ENCODE data around the gene TOMM7.

DNA sequence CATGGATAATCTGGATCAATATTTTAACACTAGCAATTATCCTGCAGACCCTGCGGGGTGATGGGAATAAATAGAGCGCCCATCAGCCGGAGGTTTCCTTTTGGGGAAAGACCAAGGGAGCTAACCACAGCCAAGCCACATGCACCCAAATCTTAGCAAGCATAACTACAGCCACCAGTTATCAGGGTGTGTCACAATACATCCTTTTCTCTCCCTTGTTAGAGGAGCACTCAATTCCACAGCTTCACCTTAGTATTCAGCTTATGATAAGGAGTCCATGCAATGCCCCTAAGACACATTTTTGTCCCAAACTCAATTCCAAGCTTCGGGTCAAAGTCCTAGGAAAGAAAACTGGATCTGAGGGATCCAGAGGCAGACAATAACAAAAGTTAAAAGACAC, 15.9 kb downstream of the TOMM7 start:
- no peak for TF ChIP-seq POLR2AphosphoS5 (IDR thresholded peaks at IDR 0.05; ENCODE audit: low read depth, low read length)
- TF ChIP-seq, protein P1, sequence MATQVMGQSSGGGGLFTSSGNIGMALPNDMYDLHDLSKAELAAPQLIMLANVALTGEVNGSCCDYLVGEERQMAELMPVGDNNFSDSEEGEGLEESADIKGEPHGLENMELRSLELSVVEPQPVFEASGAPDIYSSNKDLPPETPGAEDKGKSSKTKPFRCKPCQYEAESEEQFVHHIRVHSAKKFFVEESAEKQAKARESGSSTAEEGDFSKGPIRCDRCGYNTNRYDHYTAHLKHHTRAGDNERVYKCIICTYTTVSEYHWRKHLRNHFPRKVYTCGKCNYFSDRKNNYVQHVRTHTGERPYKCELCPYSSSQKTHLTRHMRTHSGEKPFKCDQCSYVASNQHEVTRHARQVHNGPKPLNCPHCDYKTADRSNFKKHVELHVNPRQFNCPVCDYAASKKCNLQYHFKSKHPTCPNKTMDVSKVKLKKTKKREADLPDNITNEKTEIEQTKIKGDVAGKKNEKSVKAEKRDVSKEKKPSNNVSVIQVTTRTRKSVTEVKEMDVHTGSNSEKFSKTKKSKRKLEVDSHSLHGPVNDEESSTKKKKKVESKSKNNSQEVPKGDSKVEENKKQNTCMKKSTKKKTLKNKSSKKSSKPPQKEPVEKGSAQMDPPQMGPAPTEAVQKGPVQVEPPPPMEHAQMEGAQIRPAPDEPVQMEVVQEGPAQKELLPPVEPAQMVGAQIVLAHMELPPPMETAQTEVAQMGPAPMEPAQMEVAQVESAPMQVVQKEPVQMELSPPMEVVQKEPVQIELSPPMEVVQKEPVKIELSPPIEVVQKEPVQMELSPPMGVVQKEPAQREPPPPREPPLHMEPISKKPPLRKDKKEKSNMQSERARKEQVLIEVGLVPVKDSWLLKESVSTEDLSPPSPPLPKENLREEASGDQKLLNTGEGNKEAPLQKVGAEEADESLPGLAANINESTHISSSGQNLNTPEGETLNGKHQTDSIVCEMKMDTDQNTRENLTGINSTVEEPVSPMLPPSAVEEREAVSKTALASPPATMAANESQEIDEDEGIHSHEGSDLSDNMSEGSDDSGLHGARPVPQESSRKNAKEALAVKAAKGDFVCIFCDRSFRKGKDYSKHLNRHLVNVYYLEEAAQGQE (IDR thresholded peaks at IDR 0.05; ENCODE audit: insufficient read depth in 1 of 2, low read depth in 2 of 2, low read length in 2 of 2) = no peak
- TF ChIP-seq TAF1 (IDR thresholded peaks at IDR 0.05; ENCODE audit: borderline replicate concordance, insufficient read depth, low read length) = no peak
- TF ChIP-seq FOXP2 (optimal IDR thresholded peaks at IDR 0.05; ENCODE audit: borderline replicate concordance, extremely low read depth, extremely low read length, insufficient read depth) = no peak
- TF ChIP-seq SIN3A (IDR thresholded peaks at IDR 0.05; ENCODE audit: borderline replicate concordance, insufficient read depth, low read length) = no peak

Measured in PFSK-1 (cell line).